Activated naive CD8-positive, alpha-beta T cell treated with anti-CD3 and anti-CD28 coated beads, Interleukin-2, amount 50 U/mL, for 24 hours (primary cell): ENCODE results near the gene PPP2CA.
A peak's percentile ranks its signal among the peaks of the same experiment; 100 is the strongest.
"Not testable (repeated sequence)": the region's sequence is repeated elsewhere in the genome, so short reads cannot be mapped to it uniquely, and the experiment has no call there.

Experiments
- ATAC-seq: fragments of 150-1000 bp; cut with Tn5 transposase; one replicate; pipeline ENCODE4 v1.10.0; 2021
- DNase-seq: peaks from one replicate; pipeline ENCODE4 v3.0.0; 2021
- H3K27ac Mint-ChIP-seq: one replicate; pipeline ENCODE4 v1.8.0; 2021; ENCODE audit warnings: mild to moderate bottlenecking, mixed read lengths
- H3K27me3 Mint-ChIP-seq: one replicate; pipeline ENCODE4 v1.8.0; 2021; ENCODE audit warnings: mixed read lengths
- H3K36me3 Mint-ChIP-seq: one replicate; pipeline ENCODE4 v1.8.0; 2021; ENCODE audit warnings: low read depth, mixed read lengths
- H3K4me1 Mint-ChIP-seq: one replicate; pipeline ENCODE4 v1.8.0; 2021; ENCODE audit warnings: mixed read lengths
- H3K4me3 Mint-ChIP-seq: one replicate; pipeline ENCODE4 v1.8.0; 2021; ENCODE audit warnings: mild to moderate bottlenecking, moderate library complexity, mixed read lengths
- H3K9me3 Mint-ChIP-seq: one replicate; pipeline ENCODE4 v1.8.0; 2021; ENCODE audit warnings: mixed read lengths

PPP2CA gene

DNA sequence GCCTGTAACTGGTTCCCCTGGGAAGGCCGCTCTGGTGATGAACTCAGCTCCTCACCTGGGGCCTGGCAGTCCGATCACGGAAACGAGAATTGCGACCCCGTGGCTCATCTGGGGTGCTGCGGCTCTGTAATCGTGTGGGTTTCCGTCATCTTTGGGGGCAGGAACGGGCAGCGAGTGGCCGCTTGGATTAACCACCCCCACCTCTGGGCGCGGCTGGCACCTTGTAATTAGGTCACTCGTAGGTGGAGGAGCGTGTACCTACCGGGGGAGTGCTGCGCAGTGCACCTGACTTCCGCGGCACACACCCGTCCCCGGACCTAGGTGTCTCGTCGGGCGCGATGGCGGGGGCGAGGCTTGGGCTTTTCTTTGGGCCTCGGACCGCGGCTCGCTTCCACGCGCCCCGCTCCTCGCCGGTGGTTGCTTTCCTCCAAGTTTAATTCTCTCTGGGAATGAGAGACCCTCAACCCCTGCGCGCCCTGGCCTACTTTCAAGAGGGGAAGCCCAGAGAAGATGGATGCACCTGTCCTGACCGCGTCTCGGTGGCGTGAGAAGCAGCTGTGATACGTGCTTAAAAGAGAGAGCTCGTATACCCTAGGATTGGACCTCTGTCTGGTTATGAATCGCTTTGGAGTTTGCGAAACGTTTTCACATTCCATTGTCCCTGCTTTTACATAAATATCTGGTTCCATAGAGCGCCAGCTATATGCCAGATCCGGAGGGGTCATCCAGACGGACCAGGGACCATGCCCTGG, 744 bp upstream of the PPP2CA start:
- peak overlapping the region; percentile 87 for H3K4me3 Mint-ChIP-seq
- ATAC-seq (peak; percentile 45), DNase-seq (no peak)
- H3K4me1 Mint-ChIP-seq: peaks cover 49% of the 10 kb centered on the region
- H3K27me3 Mint-ChIP-seq: no peaks in the 10 kb centered on the region
- H3K36me3 Mint-ChIP-seq: peaks cover 28% of the 10 kb centered on the region
- no peaks in the 10 kb centered on the region for H3K9me3 Mint-ChIP-seq
- peak overlapping the region; percentile 94 for H3K27ac Mint-ChIP-seq

DNA sequence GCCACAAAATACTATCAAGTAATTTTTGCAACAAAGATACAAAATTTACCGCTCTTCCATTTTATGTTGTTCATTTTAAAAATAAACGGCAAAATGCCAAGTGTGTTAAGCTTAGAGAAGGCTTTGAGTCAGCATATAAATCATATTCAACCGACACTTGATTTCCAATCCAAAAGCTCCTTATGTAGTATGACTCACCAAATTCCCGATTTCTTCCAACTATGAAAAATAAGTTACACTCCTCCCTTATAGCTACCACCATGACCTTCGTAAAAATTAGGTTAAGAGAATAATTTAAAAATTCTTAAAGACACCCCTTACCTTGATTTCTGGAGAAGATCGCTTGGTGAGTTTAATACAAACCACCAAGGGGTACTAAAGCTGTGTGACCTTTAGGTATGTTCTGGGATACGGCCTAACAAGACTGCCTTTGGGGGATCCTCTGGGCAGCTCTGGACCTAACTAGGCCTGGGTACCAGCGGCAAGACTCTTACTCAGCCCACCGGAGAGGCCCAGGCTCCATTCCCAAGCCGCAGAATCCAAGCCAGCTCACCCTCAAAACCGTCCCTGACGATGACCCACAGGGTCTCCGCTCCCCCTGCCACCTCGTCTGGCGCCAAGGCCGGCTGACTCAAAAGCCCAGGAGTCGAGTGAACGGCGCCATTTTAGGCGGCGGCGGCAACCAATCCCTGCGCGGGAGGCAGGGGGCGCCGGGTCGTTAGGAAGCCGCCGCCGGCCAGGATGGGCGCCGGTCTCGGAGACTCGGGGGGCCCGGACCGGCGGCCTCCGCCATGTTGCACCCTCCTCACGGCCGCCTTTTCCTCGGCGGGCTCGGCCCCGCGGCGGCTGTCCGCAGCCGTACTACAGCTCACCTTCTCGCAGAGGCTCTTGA, 739 bp downstream of the PPP2CA start:
- H3K27me3 Mint-ChIP-seq: no peaks in the 10 kb centered on the region
- H3K4me3 Mint-ChIP-seq: peak overlapping the region; percentile 87
- H3K36me3 Mint-ChIP-seq: peaks cover 39% of the 10 kb centered on the region
- DNase-seq (peak; percentile 71), ATAC-seq (peak; percentile 35)
- peaks cover 63% of the 10 kb centered on the region for H3K4me1 Mint-ChIP-seq
- no peaks in the 10 kb centered on the region for H3K9me3 Mint-ChIP-seq
- peak overlapping the region; percentile 94 for H3K27ac Mint-ChIP-seq

DNA sequence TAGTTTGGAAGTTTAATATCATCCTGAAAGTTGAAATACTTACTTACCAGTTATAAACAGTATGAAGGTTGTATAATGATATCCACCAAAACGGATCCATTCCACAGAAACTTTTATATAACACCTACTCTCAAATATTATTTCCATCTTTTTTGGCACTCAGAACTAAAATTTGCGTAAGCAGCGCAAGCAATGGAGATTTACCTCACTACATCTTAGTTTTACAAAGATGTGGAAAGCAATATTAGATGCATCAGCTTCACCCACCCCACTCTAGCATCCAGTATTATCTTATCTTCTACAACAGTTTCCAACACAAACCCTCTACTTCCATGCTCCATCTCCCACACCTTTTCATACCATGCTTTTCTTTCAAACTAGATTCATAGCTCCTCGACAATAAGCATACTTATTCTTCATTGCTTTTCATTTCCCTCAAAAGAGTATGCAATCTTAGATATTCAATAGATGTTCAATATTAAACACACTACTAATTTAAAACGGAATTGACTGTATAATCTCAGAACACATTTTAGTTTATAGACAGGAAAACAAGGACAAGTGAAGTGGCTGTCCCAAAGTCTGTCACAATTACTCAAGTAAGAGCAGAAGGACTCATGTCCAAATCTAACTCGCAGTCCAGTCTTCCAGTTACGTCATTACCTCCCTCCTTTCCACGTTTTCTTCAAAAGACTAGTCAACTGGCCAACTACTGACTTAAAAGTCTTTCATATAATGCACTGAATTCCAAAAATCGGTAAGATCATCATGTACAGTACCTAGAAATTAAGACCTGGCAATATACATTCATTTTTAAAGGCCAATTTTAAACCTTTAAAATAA, 2.2 kb downstream of the PPP2CA start:
- H3K4me1 Mint-ChIP-seq: peaks cover 75% of the 10 kb centered on the region
- peaks cover 48% of the 10 kb centered on the region for H3K36me3 Mint-ChIP-seq
- H3K9me3 Mint-ChIP-seq: no peaks in the 10 kb centered on the region
- peak overlapping the region; percentile 94 for H3K27ac Mint-ChIP-seq
- H3K27me3 Mint-ChIP-seq: no peaks in the 10 kb centered on the region
- no peak for DNase-seq
- no peak for ATAC-seq
- H3K4me3 Mint-ChIP-seq: peak overlapping the region; percentile 87

DNA sequence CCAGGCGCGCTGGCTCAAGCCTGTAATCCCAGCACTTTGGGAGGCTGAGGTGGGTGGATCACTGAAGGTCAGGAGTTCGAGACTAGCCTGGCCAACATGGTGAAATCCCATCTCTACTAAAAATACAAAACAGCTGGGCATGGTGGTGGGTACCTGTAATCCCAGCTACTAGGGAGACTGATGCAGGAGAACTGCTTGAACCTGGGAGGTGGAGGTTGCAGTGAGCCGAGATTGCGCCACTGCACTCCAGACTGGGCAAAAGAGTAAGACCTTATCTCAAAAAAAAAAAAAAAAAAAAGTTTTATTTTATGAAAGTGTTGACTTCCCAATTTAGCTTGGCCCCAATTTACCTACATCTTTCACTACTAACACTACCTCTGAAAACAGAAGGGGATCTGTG, 4.2 kb downstream of the PPP2CA start:
- H3K27me3 Mint-ChIP-seq, DNase-seq, H3K9me3 Mint-ChIP-seq, ATAC-seq: not testable (repeated sequence)
- Mint-ChIP-seq H3K27ac (peak overlapping the region; percentile 31), H3K4me3 (peak overlapping the region; percentile 14), H3K36me3 (peaks cover 57% of the 10 kb centered on the region), H3K4me1 (peaks cover 84% of the 10 kb centered on the region)

DNA sequence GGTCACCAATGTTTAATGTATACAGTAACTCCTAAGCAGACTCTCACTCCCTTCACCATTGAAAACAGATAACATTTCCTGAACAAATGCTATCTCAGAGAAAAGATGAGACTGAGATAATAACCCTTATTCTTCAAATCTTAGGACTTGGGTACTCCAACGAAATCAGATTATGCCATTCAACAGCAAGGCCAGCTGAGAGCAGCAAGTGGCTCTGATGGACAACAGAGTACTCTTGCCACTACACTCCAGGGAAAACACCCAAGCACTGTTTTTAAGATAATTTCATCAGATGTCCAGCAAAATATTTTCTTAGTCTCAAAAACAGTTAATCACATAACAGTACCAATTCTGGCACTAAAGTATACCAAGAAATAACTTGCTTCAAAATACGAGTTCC, 10.1 kb downstream of the PPP2CA start:
- Mint-ChIP-seq H3K36me3 (peaks cover 39% of the 10 kb centered on the region), H3K4me1 (peaks cover 81% of the 10 kb centered on the region), H3K27me3 (no peaks in the 10 kb centered on the region), H3K27ac (no peak overlapping the region), H3K9me3 (no peaks in the 10 kb centered on the region), H3K4me3 (no peak overlapping the region)
- DNase-seq: no peak
- no peak for ATAC-seq

- peaks cover 64% of the 10 kb centered on the region for H3K4me1 Mint-ChIP-seq
Observed at GRCh38 chr5:134211263-134212031, 14.4 kb downstream of the PPP2CA start.

DNA sequence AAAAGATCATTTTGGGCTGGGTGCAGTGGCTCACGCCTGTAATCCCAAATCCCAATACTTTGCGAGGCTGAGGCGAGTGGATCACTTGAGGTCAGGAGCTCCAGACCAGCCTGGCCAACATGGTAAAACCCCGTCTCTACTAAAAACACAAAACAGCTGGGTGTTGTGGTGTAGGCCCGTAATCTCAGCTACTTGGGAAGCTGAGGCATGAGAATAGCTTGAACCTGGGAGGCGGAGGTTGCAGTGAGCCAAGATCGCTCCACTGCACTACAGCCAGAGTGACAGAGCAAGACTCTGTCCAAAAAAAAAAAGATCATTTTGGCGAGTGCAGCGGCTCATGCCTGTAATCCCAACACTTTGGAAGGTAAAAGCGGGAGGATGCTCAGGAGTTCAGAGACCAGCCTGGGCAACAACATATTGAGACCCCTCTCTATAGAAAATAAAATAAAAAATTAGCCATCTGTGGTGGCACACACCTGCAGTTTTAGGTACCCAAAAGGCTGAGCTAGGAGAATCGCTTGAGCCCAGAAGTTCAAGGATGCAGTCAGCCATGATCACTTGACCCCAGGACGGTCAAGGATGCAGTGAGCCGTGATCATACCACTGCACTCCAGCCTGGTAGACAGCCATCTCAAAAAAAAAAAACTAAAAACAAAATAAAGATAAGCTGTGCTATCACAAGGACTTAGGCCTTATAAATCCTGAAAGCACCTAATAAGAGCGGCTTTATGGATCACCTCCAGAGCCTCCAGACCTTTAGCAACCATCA, 16.2 kb downstream of the PPP2CA start:
- H3K27ac Mint-ChIP-seq: no peak overlapping the region
- H3K4me3 Mint-ChIP-seq: no peak overlapping the region
- peaks cover 58% of the 10 kb centered on the region for H3K4me1 Mint-ChIP-seq
- DNase-seq (no peak), ATAC-seq (no peak)
- no peaks in the 10 kb centered on the region for H3K9me3 Mint-ChIP-seq
- H3K36me3 Mint-ChIP-seq: peaks cover 30% of the 10 kb centered on the region
- H3K27me3 Mint-ChIP-seq: no peaks in the 10 kb centered on the region

More at GRCh38 chr5:134211263-134212031, 14.4 kb downstream of the PPP2CA start:
- DNase-seq, H3K27ac Mint-ChIP-seq, H3K27me3 Mint-ChIP-seq, H3K9me3 Mint-ChIP-seq, ATAC-seq: not testable (repeated sequence)
- peak overlapping the region; percentile 21 for H3K4me3 Mint-ChIP-seq
- H3K36me3 Mint-ChIP-seq: peaks cover 18% of the 10 kb centered on the region

GRCh38 chr5:134207696-134208095, 18.2 kb downstream of the PPP2CA start:
- DNase-seq (no peak), ATAC-seq (no peak)
- no peak overlapping the region for H3K4me3 Mint-ChIP-seq
- H3K4me1 Mint-ChIP-seq: peaks cover 44% of the 10 kb centered on the region
- peaks cover 39% of the 10 kb centered on the region for H3K36me3 Mint-ChIP-seq
- no peaks in the 10 kb centered on the region for H3K9me3 Mint-ChIP-seq
- no peaks in the 10 kb centered on the region for H3K27me3 Mint-ChIP-seq
- no peak overlapping the region for H3K27ac Mint-ChIP-seq

- Mint-ChIP-seq H3K27ac (no peak overlapping the region), H3K27me3 (no peaks in the 10 kb centered on the region), H3K36me3 (peaks cover 43% of the 10 kb centered on the region), H3K9me3 (no peaks in the 10 kb centered on the region), H3K4me1 (peaks cover 34% of the 10 kb centered on the region), H3K4me3 (no peak overlapping the region)
- DNase-seq: no peak
- no peak for ATAC-seq
Observed at GRCh38 chr5:134206627-134207160, 19.2 kb downstream of the PPP2CA start.

DNA sequence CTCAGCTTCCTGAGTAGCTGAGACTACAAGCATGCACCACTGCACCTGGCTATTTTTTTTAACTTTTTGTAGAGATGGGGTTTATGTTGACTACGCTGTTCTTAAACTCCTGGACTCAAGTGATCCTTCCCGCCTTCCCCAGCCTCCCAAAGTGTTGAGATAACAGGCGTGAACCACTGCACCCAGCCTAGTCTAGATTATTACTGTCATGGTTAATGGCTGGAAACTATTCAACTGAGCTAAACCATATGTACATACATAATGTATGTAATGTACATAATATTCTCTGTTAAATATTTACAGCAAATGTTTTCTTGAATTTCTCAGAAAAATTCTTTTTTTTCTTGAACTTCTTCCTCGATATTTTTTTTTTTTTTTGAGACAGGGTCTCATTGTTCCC, 21.3 kb downstream of the PPP2CA start:
- Mint-ChIP-seq H3K27me3 (no peaks in the 10 kb centered on the region), H3K4me1 (peaks cover 19% of the 10 kb centered on the region), H3K4me3 (no peak overlapping the region), H3K9me3 (no peaks in the 10 kb centered on the region), H3K27ac (no peak overlapping the region), H3K36me3 (peaks cover 63% of the 10 kb centered on the region)
- ATAC-seq (no peak), DNase-seq (no peak)

DNA sequence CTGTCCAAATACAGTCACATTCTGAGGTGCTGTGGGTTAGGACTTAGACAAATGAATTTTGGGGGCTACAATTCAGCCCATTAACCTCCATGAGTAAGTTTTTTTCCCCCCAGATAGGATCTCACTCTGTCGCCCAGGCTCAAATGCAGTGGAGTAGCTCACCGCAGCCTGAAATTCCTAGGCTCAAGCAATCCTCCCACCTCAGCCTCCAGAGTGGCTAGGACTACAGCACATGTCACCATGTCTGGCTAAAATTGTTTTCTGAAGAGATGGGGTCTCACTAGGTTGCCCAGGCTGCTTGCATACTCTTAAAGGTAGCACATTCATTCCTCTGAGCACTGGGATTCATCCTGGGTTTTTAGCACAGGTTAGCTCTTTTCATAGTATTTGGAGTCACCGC, 22.2 kb downstream of the PPP2CA start:
- Mint-ChIP-seq H3K27me3 (no peaks in the 10 kb centered on the region), H3K27ac (no peak overlapping the region), H3K4me3 (no peak overlapping the region), H3K36me3 (peaks cover 72% of the 10 kb centered on the region), H3K4me1 (peaks cover 12% of the 10 kb centered on the region), H3K9me3 (no peaks in the 10 kb centered on the region)
- ATAC-seq: no peak
- DNase-seq: no peak

- Mint-ChIP-seq H3K36me3 (peaks cover 58% of the 10 kb centered on the region), H3K27ac (no peak overlapping the region), H3K4me1 (no peaks in the 10 kb centered on the region), H3K9me3 (no peaks in the 10 kb centered on the region), H3K4me3 (no peak overlapping the region), H3K27me3 (no peaks in the 10 kb centered on the region)
- ATAC-seq: no peak
- no peak for DNase-seq
Observed at GRCh38 chr5:134195666-134196065, 30.2 kb downstream of the PPP2CA start.

DNA sequence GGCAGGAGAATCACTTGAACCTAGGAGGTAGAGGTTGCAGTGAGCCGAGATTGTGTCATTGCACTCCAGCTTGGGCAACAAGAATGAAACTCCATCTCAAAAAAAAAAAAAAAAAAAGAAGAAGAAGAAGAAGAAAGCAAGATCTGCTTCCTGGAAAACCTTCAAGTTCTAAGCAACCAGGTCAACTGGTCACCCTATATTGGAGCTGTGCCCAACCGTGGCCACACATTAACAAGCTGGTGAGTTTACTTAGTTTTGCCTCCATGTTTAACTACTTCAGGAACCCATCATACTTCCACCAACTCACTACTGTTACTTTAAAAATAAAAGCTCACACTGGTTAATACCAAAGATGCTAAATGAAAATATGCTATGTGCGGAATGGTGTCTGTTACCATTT, 36.8 kb downstream of the PPP2CA start:
- no peaks in the 10 kb centered on the region for H3K9me3 Mint-ChIP-seq
- DNase-seq (no peak), ATAC-seq (no peak)
- no peak overlapping the region for H3K27ac Mint-ChIP-seq
- peaks cover 5% of the 10 kb centered on the region for H3K36me3 Mint-ChIP-seq
- no peaks in the 10 kb centered on the region for H3K27me3 Mint-ChIP-seq
- H3K4me1 Mint-ChIP-seq: no peaks in the 10 kb centered on the region
- H3K4me3 Mint-ChIP-seq: no peak overlapping the region
